Measurements from ENCODE around the gene TNPO3.
"Not testable (repeated sequence)": the region's sequence is repeated elsewhere in the genome, so short reads cannot be mapped to it uniquely, and the experiment has no call there.

Gene TNPO3

DNA sequence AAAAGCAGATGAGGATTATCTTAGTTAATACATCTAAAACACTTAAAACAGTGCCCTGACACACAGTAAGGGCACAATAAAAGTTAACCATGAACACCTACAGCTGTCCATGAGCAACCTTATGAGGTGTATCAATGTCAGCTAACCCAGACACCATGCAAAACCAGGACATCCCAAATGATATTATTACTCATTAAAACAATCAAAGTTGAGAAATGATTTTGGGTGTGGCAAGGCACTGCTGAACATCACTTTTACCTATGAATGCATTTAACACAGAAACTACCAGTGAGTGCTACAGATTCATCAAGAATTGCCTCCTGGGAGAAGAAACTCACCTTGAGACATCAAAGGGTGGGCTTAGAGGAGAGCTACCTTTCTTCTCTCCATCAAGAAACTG is 98.9 kb downstream of the TNPO3 start:
- DNase-seq: no peak

DNA sequence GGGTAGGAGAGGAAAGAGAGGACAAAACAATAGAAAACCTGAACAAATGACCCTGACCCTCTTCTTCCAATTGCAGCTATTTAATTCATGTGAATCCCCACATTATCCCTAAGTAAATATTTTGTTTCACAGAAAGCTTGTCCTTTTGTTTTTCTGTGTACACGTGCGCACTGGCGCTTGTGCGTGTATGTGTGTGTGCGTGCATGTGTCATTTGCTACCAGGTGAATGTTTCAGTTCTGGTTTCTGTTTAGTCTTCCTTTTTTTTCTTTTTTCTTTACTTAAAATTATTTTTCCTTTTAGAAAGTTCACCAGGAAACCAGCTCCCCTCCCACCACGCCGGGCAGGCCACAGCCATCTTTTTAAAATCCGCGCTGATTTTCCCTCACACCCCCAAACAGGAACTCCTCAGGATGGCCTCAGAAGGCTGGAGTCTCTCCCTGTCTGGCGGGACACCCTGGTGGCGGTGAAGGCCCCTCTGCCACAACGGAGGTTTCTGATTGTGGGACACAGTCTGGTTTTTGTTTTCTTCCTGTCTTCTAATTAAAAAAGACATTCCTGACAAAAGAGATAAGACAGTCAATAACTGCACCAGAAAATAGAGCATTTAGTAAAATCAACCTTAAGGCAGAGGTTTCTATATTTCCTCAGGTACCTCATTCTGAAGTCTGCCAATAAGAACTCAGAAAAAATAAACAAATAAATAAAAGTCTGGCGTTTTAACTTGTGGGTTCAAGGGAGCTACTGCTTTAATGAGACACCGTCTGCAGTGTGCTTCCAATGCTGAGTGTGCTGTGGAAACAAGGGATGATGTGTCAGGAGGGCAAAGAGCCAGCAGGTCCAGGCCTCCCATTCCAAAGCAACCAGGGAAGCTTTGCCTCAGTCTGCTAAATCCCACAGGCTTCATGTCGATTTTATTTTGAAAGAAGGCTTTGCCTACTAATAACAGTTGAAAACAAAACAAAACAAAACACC is 99.8 kb downstream of the TNPO3 start:
- DNase-seq: no peak

DNA sequence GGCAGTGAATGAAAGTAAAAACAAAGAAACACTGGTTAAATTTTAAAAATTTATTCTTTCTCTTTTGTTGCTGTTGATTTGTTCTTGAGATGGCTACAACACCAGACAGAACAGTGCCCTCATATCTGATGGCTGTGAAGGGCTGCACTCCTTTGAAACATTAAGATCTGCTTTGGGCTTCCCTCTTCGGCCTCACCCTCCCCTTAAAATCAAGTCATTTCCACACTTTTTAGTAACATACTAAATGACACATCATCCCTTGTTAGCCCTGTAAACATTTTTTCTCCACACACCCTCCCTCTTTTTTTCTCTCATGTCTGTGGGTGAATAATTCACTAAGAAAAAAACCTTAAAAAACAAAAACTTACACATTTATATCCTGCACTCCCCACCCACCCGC is 100.8 kb downstream of the TNPO3 start:
- DNase-seq: no peak

DNA sequence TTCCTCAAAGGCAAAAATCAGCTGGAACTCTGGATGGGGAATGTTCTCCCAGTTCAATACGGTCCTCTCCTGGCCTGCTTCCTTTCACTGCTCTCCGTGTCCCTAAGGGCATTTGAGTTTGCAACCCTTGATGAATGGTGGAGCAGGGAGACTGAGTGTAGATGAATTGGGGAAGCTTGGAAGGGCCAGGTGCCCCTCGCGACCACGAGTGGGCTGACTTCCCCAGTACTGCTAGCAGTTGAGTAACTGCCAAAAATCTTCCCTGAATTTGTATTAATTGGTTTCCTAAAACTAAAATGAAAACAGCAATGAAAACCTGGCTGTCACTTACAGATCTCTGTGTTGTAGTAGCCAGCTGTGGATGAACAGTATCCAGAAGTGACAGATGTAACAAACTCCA is 103.6 kb downstream of the TNPO3 start:
- DNase-seq: no peak

DNA sequence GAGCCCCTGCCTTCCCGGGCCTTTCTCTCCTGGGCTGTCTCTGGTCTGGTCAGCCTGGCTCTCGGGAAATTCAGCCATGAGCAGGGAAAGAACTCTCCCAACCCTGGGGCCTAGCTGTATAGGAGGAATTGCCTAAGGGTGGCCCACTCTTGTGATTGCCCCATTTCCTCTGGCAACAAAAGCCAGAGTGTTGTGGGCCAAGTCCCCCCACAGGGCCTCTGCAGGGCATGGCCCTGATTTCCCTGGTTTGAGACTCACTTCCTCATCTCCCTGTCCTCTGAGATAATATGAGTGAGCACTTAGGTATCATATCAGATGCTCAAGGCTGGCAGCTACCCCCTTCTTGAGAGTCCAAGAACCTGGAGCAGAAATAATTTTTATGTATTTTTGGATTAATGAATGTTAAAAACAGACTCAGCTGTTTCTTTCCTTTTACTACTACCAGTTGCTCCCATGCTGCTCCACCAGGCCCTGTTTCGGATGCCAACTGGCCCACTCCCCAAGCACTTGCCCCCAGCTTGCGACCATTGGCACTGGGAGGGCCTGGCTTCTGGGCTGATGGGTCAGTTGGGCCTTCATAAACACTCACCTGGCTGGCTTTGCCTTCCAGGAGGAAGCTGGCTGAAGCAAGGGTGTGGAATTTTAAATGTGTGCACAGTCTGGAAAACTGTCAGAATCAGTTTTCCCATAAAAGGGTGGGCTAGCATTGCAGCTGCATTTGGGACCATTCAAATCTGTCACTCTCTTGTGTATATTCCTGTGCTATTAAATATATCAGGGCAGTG is 105.7 kb downstream of the TNPO3 start:
- peak; percentile 51 to 69 for DNase-seq

DNA sequence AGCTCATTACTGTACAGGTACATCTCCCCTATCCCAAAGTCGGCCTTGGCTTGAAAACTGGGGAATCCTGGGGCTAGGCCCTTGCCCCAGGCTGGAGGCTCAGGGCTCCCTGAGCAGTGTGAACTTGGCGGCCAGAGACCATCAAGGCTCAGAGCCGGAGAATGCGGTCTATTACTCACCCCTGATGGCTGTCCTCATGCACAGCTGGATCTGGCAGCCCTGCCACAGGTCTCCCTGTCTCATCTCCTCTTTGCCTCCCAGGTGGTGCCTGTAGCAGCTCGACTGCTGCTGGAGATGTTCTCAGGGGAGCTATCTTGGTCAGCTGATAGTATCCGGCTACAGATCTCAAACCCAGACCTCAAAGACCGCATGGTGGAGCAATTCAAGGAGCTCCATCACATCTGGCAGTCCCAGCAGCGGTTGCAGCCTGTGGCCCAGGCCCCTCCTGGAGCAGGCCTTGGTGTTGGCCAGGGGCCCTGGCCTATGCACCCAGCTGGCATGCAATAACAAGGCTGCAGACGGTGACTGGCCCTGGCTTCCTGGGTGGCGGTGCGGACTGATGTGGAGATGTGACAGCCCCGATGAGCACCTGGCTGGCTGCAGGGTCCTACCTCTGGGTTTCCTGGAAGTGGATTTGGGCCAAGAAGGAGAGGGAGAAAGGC is 106.5 kb downstream of the TNPO3 start:
- peak; percentile 15 to 31 for DNase-seq

DNA sequence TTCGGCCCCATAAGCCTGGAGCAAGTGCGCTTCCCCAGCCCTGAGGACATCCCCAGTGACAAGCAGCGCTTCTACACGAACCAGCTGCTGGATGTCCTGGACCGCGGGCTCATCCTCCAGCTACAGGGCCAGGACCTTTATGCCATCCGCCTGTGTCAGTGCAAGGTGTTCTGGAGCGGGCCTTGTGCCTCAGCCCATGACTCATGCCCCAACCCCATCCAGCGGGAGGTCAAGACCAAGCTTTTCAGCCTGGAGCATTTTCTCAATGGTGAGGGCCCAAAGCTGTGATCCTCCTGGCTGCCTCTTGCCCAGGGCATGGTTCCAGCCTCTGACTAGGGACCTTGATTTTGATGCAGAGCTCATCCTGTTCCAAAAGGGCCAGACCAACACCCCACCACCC is 107.1 kb downstream of the TNPO3 start:
- DNase-seq: no peak

DNA sequence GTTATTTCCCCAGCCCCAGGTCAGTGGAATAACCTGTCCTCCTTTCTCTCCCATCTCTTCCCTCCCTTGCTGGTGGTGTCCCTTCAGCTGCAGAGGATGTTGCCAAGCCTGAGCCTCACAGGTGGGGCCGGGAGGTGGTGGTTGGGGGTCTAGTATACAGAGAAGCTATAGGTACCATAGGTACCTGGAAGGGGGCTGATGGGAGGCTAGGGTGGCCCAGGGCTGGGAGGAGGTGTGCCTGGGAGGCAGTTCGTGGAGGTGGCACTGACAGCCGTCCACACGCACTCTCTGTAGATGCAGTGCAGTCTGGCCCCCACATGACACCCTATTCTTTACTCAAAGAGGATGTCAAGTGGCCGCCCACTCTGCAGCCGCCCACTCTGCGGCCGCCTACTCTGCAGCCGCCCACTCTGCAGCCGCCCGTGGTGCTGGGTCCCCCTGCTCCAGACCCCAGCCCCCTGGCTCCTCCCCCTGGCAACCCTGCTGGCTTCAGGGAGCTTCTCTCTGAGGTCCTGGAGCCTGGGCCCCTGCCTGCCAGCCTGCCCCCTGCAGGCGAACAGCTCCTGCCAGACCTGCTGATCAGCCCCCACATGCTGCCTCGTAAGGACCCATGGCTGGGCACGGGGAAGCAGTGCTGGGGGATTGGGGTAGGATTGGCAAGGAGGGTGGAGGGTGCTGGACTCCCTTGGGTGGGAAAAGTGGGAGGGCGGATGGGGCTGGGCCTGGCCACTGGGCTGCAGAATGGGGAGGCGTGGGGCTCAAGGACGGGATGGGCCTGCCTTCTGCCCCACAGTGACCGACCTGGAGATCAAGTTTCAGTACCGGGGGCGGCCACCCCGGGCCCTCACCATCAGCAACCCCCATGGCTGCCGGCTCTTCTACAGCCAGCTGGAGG is 107.7 kb downstream of the TNPO3 start:
- no peak for DNase-seq

DNA sequence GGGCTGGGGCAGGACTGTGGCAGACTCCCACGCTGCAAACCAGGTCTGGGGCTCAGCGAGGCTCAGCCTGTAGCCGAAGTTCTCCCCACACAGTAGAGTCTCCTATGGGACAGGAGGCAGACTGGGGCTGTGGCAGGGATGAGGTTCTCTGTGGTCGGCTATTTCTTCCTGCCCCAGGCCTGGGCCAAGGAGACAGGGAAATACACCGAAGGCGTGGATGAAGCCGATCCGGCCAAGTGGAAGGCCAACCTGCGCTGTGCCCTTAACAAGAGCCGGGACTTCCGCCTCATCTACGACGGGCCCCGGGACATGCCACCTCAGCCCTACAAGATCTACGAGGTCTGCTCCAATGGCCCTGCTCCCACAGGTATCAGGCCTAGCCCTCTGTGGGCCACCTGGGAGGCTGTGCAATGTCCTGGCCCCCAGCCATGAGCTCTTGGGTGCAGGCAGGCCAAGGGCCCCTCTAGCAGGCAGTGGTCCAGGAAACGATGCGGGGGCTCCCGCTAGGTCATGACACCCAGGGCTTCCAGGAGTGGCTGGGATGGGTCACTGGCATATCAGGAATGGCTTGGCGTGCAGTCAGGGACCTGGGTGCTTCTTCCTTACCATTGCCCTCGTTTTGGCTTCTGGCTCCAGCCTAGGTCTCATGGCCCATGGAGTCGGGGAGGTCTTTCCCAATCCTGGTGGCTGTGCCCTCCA is 109.1 kb downstream of the TNPO3 start:
- no peak for DNase-seq

DNA sequence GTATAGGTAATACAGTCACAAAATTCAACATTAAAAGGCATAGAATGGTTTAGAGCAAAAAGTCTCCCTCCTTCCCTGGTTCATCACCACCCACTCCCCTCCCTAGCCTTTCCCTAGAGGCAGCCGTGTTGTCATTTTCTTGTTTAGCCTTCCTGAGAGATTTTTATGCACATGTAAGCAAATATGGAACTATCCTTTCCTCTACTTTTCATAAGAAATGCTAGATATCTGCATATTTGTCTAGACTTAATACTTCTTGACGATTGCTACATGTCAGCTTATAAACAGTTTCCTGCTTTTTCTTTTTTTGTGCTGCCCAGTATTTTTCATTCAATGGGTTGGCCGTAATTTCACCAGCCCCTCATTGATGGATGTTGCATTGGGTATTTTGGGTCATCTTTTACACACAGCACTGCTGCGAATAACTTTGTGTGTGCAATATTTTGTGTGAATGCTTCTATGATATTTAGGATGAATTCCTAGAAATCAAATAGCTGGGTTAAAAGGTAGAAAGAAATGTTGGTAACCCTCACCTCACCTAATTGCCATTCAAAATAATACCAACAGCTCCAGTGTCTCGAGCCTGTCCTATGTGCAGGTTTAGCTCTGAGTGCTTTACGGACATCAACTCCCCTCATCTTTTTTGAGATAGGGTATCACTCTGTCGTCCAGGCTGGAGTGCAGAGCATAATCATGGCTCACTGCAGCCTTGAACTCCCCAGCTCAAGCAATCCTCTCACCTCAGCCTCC is 110.2 kb downstream of the TNPO3 start:
- DNase-seq: no peak

DNA sequence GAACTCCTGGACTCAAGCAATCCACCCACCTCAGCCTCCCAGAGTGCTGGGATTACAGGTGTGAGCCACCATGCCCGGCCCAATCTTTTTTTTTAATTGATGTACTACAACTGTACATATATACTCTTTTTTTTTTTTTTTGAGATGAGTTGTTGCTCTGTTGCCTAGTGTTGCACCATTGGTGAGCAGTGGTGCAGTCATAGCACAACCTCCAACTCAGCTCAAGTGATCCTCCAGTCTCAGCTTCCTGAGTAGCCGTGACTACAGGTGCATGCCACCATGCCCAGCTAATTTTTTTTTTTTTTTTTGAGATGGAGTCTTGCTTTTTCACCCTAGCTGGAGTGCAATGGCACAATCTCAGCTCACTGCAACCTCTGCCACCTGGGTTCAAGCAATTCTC is 111.7 kb downstream of the TNPO3 start:
- not testable (repeated sequence) for DNase-seq

DNA sequence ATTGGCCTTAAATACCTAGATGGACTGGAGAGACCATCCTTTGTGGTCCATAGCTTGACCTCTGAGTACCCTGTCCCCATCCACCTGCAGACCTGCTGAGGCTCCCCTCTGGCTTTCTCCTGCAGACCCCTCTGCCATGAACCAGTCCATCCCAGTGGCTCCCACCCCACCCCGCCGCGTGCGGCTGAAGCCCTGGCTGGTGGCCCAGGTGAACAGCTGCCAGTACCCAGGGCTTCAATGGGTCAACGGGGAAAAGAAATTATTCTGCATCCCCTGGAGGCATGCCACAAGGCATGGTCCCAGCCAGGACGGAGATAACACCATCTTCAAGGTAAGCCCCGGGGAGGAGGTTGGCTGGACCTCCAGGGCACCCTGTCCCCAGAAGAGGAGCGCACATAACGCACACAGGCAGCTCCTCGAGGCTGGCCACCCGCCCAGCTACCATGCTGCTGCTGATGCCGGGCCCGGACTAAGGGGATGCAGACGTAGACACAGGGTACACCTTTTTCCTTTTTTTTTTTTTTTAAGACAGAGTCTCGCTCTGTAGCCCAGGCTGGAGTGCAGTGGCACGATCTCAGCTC is 112.9 kb downstream of the TNPO3 start:
- no peak for DNase-seq

DNA sequence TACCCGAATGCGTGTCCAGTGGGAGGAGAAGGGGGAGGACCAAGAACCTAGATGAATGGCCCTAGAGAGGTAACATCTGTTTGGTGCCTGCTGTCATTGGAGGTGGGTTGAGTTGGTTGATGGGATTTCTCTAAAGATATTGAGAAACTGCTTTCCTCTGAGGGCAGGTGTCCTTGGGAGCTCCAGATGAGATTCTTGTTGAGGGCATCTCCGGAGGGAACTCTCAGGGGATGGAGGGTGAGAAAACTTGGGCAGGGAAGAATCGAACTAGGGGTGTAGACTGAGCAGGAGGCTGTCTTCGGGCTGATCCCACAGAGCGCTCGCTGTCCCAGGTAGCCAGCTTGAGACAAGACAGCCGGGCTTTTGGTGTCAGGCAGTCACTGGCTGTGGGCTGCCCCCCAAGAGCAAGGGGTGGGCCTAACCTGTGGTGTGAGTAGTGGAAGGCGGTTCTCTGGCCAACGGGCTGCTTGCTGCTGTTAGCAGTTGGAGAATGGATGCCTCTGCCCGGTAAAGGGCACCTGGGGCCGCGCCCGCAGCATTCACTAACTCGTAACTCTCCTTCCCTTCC is 113.5 kb downstream of the TNPO3 start:
- no peak for DNase-seq

DNA sequence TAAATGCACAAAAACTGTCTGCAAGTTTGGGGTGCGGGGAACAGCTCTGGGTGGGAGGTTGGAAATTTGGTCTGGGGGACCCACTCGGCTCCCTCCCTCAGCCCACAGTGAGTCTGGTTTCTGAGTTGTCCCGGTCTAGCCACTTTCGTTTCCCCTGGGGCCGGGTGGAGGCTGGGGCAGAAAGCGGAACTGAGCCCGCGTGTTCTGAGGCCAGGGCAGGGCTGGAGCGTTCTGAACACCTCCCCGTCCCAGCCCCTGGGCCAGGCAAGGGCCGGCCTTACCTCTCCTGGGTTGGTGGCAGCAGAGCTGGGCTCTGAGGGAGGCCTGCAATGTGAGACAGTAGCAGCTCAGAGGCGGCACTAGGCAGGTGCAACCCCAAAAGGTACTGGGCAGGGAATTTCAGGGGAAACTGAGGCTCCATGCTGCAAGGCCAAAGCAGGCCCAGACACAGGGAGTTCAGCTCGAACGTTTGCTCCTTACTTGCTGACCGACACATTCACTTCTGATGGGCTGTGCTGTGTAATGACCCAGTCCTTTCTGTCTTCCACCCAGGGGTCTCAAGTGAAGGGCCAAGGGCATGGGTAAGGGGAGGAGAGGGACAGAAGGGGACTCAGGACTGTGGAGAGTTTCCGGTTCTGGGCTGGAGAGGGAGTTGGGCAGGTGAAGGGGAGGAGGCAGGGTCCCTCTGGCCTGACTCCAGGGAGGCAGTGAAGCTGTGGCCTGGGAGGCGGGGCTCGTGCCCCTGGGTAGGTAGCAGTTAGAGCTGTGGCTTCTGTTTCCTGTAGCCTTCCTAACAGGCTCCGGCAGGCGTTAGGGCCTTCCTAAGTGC is 114.2 kb downstream of the TNPO3 start:
- peak; percentile 84 to 90 for DNase-seq

DNA sequence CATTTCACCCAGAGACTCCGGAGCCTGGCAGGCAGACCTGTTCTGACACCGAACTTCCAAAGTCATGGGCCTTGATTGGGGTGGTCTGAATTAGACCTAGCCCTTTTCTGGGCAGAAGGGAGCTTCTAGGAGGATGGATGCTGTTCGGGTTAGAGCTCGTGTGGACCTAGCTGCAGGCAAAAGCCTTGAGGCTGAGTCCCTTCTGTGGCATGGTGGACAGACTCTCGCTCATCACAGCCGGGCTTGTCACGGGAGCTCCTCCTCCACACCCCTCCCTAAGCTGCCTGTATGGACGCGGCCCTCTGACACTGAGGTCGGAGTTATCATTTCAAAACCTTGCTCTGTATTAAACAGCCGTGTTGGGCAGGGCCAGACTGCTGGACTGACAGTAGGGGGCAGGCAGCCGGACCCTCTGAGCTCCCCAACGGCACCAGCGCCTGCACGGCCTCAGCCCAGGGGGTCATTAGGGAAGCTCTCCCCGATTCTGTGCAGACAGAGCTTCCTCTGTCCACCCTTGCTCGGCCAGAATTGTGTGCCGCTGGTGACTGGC is 115.0 kb downstream of the TNPO3 start:
- DNase-seq: peak; percentile 69 to 80

DNA sequence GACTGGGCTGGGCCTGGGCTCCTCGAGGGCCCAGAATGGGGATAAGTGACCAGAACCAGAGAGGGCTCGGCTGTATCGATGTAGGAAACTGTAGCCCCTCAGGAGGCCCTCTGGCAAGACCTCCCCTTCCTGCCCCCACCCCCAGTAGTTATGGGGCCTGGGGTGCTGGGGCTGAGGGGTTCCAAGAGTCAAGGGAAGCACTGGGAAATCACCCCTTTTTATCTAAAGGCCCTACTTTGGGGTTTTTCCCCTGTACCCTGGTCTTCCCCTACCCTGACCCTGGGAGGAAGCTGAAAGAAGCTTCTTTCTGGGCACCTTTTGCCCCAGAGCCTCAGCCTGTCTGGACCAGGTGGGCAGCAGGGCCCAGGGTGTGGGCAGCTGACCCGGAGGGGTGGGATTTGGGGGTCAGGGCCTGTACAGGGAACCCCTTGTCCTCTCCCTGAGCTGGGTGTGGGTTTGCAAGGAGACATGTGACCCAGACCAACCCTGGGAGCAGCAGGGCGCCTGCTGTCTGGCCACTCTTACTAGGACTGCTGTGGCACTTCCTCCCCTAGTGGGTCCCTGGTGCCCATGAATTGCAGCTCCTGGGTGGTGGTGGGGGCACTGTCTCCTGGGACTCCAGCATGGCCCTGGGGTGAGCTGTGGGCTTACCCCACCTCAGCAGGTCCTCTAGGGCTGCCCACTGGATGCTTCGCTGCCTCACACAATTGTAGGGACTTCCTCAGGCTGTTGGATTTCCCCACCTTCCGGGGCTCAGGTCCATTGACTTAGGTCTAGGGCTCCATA is 115.6 kb downstream of the TNPO3 start:
- DNase-seq: peak; percentile 50 to 60

DNA sequence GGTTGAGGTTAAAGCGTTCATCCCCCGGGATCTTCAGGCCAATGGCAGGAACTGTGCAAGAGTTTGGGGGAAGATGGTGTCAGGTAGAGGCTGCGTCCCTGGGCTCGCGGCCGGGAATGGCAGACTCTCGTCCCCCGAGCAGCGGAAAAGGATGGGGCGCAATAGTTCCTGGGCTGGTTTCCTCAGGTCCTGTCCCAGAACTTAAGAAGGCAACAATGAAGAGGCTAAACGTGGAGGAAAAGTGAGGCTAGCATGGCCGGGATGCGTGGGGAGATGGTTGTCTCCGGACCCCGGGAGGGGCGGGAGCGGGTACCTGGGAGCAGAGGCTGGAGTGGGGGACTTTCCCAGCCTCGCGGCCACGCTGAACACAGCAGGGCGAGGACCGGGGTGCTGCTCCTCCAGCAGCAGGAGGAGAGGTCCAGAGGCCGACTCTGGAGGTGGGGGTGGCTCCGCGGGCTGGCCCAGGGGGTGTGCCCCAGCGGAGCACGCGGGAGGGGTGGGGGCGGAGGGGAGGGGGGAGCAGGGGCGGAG is 116.3 kb downstream of the TNPO3 start:
- DNase-seq: peak in 1 of 2 experiments; percentile 24
